ENCODE measurements around the gene CIB4.

- TF ChIP-seq EZH2 (IDR thresholded peaks at IDR 0.05; ENCODE audit: insufficient read depth, poor library complexity, severe bottlenecking) (no peak), EZH2phosphoT487 (IDR thresholded peaks at IDR 0.05; ENCODE audit: insufficient read depth, low read depth) (no peak)
These were observed 34.9 kb downstream of the CIB4 start for GRCh38 chr2:26605999-26606846.

All from GM23248 (cell line).